Small intestine (tissue), 7 donors: ENCODE measurements around the gene ALG9. TPM values are rescaled to one million over a fixed set of nuclear protein-coding genes. Genes with fewer than 3 reads are reported as not detected.
"Not testable (repeated sequence)": the region's sequence is repeated elsewhere in the genome, so short reads cannot be mapped to it uniquely, and the experiment has no call there.

Source experiments
- DNase-seq, 2 donors: peaks; one replicate each; pipeline versions ENCODE4 v3.0.0 to v3.0.0-alpha.2; 2013
- FAIRE-seq: peaks from 2 replicates; lab custom pipeline; 2012; peaks lifted over from hg19 to GRCh38; lab: Jason Lieb, UNC
- H3K27ac ChIP-seq, 3 donors: one replicate each; pipeline ENCODE4 v1.5.1; 2013; ENCODE audit warnings: low read length in 2 of 3, mild to moderate bottlenecking in 2 of 3, control low read depth in 1 of 3, inconsistent platforms in 1 of 3, low read depth in 1 of 3, moderate library complexity in 1 of 3
- H3K27me3 ChIP-seq, 3 donors: one replicate each; pipeline ENCODE4 v1.6.1; 2013; ENCODE audit warnings: low read length in 3 of 3, inconsistent platforms in 1 of 3; ENCODE audit not compliant: control insufficient read depth in 3 of 3, insufficient read depth in 3 of 3
- H3K36me3 ChIP-seq, 3 donors: one replicate each; pipeline ENCODE4 v1.6.1; 2013; ENCODE audit warnings: low read length in 3 of 3, inconsistent platforms in 1 of 3, low read depth in 1 of 3, mild to moderate bottlenecking in 1 of 3, moderate library complexity in 1 of 3; ENCODE audit not compliant: control insufficient read depth in 3 of 3, insufficient read depth in 2 of 3
- H3K4me1 ChIP-seq, 3 donors: one replicate each; pipeline ENCODE4 v1.6.1; 2013; ENCODE audit warnings: low read length in 2 of 3, inconsistent platforms in 1 of 3, low read depth in 1 of 3, mild to moderate bottlenecking in 1 of 3, moderate library complexity in 1 of 3; ENCODE audit not compliant: control insufficient read depth in 3 of 3, insufficient read depth in 2 of 3
- H3K4me3 ChIP-seq, 3 donors: one replicate each; pipeline ENCODE4 v1.5.1; 2013; ENCODE audit warnings: low read length in 3 of 3, control low read depth in 1 of 3, inconsistent platforms in 1 of 3, low read depth in 1 of 3, mild to moderate bottlenecking in 1 of 3, moderate library complexity in 1 of 3
- H3K9me3 ChIP-seq, 2 donors: one replicate each; pipeline ENCODE4 v1.6.1; 2013; ENCODE audit warnings: low read depth in 1 of 2, low read length in 1 of 2; ENCODE audit not compliant: control insufficient read depth in 2 of 2, insufficient read depth in 1 of 2
- WGBS, 3 donors: extraction: QIAGEN DNeasy Blood & Tissue Kit; methylation state at CpG; one replicate each; pipeline ENCODE4 v1.1.7; 2013; 5-methylcytosine and 5-hydroxymethylcytosine counted together
- polyA plus RNA-seq, 4 donors: library from polyadenylated mRNA; stranded (reverse) in 3 of 4; unstranded in 1 of 4; fragments of 200-250 nt in 3 of 4; fragments of 120-200 nt in 1 of 4; gene quantifications; one replicate each; pipeline versions ENCODE4 v1.2.1 to v1.2.3, GENCODE V29; 2013
- donor health status: healthy with polysubstance abuse.
- donor health status: control.
- donor health status: control.
- donor health status: Bipolar disorder and iron deficiency.
- donor health status: healthy.

ALG9 gene
- polyA plus RNA-seq, 4 donors = 15.7 to 31.9 (median 17.3) TPM

DNA sequence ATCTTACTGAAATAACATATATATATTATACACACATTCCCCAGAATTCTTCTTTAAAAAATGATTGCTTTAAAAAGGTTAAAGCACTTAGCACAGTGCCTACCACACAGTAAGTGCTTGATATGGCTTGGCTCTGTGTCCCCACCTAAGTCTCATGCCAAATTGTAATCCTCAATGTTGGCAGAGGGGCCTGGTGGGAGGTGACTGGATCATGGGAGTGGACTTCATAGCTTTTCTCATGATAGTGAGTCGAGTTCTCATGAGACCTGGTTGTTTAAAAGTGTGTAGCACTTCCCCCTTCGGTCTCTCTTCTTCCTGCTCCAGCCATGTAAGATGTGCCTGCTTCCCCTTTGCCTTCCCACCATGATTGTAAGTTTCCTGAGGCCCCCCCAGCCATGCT, 34.0 kb upstream of the ALG9 start:
- WGBS, 3 donors = 66 to 79% (median 71%) methylated on average over 2 of the region's 2 CpGs
- no peak overlapping the region for H3K27ac ChIP-seq
- FAIRE-seq = no peak
- no peak for DNase-seq
- no peak overlapping the region for H3K4me3 ChIP-seq
- no peaks in the 10 kb centered on the region for H3K27me3 ChIP-seq
- H3K4me1 ChIP-seq = no peaks in the 10 kb centered on the region
- H3K36me3 ChIP-seq = no peaks in the 10 kb centered on the region
- H3K9me3 ChIP-seq = no peaks in the 10 kb centered on the region

- no peak overlapping the region for H3K4me3 ChIP-seq
- no peaks in the 10 kb centered on the region for H3K4me1 ChIP-seq
- no peaks in the 10 kb centered on the region for H3K27me3 ChIP-seq
- H3K27ac ChIP-seq = no peak overlapping the region
- DNase-seq (no peak), FAIRE-seq (no peak)
- H3K36me3 ChIP-seq = no peaks in the 10 kb centered on the region
- peaks cover 0 to 3% of the 10 kb centered on the region in 2 donors for H3K9me3 ChIP-seq
- 83 to 86% (median 84%) methylated on average over 2 of the region's 2 CpGs for WGBS, 3 donors
These were observed 15.5 kb upstream of the ALG9 start for GRCh38 chr11:111886844-111887243.

DNA sequence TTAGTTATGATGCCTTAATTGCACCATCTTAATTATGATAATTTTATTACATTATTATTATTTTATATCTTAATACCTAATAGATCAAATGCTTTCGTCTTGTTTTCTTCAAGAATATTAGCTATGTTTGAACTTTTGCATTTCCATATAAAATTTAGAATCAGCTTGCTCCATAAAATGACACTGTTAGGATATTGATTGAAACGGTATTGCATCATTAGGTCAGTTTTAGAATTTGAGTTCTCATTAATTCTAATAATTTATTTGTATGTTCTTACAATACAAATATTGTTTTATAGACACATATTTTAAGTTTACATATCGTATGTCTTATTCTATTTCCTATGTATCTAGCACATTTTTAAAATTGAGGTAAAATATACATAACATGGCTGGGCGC, 14.7 kb upstream of the ALG9 start:
- WGBS, 3 donors = 77 to 92% (median 89%) methylated on average over 4 of the region's 4 CpGs
- no peak overlapping the region for H3K27ac ChIP-seq
- H3K4me1 ChIP-seq = no peaks in the 10 kb centered on the region
- H3K4me3 ChIP-seq = no peak overlapping the region
- H3K36me3 ChIP-seq = no peaks in the 10 kb centered on the region
- FAIRE-seq = no peak
- no peak for DNase-seq
- no peaks in the 10 kb centered on the region for H3K27me3 ChIP-seq
- H3K9me3 ChIP-seq = no peaks in the 10 kb centered on the region

DNA sequence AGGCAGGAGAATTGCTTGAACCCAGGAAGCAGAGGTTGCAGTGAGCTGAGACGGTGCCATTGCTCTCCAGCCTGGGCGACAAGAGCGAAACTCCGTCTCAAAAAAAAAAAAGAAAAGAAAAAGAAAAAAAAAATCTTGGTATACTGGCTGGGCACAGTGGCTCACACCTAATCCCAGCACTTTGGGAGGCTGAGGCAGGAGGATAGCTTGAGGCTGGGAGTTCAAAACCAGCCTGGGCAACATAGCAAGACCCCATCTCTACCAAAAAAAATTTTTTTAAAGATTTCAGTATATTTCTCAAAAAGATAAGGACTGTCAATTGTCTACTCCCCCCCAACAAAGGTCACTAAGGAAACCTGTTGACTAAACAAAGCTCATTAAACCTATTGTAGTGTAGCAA, 13.7 kb upstream of the ALG9 start:
- not testable (repeated sequence) for H3K27ac ChIP-seq, FAIRE-seq, H3K4me3 ChIP-seq, H3K36me3 ChIP-seq, H3K4me1 ChIP-seq, DNase-seq, H3K9me3 ChIP-seq, H3K27me3 ChIP-seq
- 78 to 96% (median 81%) methylated on average over 4 of the region's 4 CpGs for WGBS, 3 donors

GRCh38 chr11:111882202-111882601, 10.8 kb upstream of the ALG9 start:
- FAIRE-seq = no peak
- Histone ChIP-seq H3K36me3 (no peaks in the 10 kb centered on the region), H3K27me3 (no peaks in the 10 kb centered on the region), H3K9me3 (no peaks in the 10 kb centered on the region), H3K27ac (no peak overlapping the region), H3K4me1 (peaks cover 0 to 8% (median 2%) of the 10 kb centered on the region in 3 donors), H3K4me3 (no peak overlapping the region)
- no peak for DNase-seq
- WGBS, 3 donors = 92 to 96% (median 96%) methylated on average over 5 of the region's 5 CpGs

GRCh38 chr11:111879637-111879960, 8.2 kb upstream of the ALG9 start:
- FAIRE-seq = no peak
- Histone ChIP-seq H3K9me3 (no peaks in the 10 kb centered on the region), H3K27me3 (no peaks in the 10 kb centered on the region), H3K27ac (peak overlapping the region; percentile 95 to 96 (median 96)), H3K4me1 (peaks cover 0 to 8% (median 2%) of the 10 kb centered on the region in 3 donors), H3K36me3 (peaks cover 0 to 3% (median 0%) of the 10 kb centered on the region in 3 donors), H3K4me3 (peak overlapping the region in 2 of 3 donors; percentile 66 to 70)
- no peak for DNase-seq
- 6 to 39% (median 27%) methylated on average over 6 of the region's 6 CpGs for WGBS, 3 donors

DNA sequence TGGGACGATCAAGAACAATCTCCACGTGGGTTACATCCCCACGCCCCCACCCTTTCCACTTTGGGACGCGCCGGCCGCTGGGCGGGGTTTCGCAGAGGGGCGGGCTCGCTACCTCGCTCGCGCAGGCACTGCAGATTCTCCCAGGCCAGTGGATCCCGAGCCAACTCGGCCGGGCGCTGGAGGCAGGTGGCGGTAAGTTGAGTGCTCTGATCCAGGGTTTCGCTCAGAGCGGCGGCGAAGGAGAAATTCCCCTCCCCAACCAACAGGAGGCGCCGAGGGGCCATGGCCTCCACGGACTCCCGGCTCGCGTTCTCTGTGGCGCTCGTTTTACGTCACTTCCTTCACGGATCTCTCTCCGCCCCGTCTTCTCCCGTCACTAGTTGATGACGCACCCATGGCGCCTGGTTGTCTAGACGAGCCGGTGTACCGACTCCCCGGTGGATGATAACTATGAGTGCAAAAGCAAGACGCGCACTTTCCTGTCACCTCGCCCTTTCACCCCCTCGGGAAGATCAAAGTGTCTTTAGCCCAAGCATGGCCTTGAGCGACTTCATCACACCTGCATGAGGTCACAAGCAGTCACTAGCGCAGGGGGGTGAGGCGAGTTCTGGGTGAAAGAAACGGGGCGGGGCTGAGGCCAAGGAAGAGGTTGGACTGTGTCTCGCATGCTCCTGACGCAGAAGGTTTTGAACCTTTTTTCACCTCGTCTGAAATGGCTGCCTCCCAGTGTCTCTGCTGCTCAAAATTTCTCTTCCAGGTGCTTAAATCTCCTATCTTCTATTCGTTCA, 7.7 kb upstream of the ALG9 start, which contains the start of the genes CFAP68 and FDXACB1:
TSS of gene CFAP68 (plus strand) at position 693 of the 788 bp plus-strand sequence. CDS start at position 713, 20 bp downstream.
TSS of gene FDXACB1 (minus strand) at position 317 of the 788 bp plus-strand sequence. CDS start at position 284, 33 bp downstream.
- Histone ChIP-seq H3K4me1 (peaks cover 0 to 8% (median 2%) of the 10 kb centered on the region in 3 donors), H3K36me3 (peaks cover 0 to 3% (median 0%) of the 10 kb centered on the region in 3 donors), H3K9me3 (no peaks in the 10 kb centered on the region), H3K27me3 (no peaks in the 10 kb centered on the region), H3K27ac (peak within 1 kb of the TSS; percentile 95 to 96 (median 96)), H3K4me3 (peak within 1 kb of the TSS; percentile 47 to 70 (median 66))
- DNase-seq (peak; percentile 99), FAIRE-seq (no peak)
- 0% methylated on average over 49 to 55 of the region's 55 CpGs for WGBS, 3 donors

DNA sequence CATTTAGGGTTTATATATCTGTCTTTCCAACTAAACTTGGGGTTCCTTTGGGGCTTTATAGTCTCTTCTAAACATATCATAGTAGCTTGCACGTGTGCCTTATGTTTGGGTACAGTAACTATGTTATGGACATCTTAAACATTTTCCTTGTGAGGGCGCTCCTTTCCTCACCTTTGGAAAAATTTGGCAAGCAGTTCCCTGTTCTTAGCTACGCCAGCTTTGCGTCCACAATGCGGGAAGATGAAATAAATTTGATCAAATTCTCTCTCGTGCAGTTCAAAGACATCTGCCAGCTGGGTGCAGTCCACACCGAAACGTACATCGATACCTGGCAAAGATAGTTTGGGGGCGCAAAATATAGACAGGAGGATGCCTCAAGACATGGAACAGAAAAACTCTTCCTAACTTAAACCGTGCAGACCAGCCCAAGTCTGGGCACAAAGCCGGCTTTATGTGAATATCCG, 7.0 kb upstream of the ALG9 start:
- peaks cover 0 to 8% (median 2%) of the 10 kb centered on the region in 3 donors for H3K4me1 ChIP-seq
- FAIRE-seq (no peak), DNase-seq (no peak)
- H3K4me3 ChIP-seq = peak overlapping the region; percentile 47 to 70 (median 66)
- H3K27me3 ChIP-seq = no peaks in the 10 kb centered on the region
- H3K36me3 ChIP-seq = peaks cover 0 to 3% (median 0%) of the 10 kb centered on the region in 3 donors
- WGBS, 3 donors = 0 to 1% (median 0%) methylated on average over 13 of the region's 13 CpGs
- H3K9me3 ChIP-seq = no peaks in the 10 kb centered on the region
- peak overlapping the region; percentile 95 to 96 (median 96) for H3K27ac ChIP-seq
